ENCODE measurements around the gene UTP25.
A peak's percentile ranks its signal among the peaks of the same experiment; 100 is the strongest.

Gene UTP25

DNA sequence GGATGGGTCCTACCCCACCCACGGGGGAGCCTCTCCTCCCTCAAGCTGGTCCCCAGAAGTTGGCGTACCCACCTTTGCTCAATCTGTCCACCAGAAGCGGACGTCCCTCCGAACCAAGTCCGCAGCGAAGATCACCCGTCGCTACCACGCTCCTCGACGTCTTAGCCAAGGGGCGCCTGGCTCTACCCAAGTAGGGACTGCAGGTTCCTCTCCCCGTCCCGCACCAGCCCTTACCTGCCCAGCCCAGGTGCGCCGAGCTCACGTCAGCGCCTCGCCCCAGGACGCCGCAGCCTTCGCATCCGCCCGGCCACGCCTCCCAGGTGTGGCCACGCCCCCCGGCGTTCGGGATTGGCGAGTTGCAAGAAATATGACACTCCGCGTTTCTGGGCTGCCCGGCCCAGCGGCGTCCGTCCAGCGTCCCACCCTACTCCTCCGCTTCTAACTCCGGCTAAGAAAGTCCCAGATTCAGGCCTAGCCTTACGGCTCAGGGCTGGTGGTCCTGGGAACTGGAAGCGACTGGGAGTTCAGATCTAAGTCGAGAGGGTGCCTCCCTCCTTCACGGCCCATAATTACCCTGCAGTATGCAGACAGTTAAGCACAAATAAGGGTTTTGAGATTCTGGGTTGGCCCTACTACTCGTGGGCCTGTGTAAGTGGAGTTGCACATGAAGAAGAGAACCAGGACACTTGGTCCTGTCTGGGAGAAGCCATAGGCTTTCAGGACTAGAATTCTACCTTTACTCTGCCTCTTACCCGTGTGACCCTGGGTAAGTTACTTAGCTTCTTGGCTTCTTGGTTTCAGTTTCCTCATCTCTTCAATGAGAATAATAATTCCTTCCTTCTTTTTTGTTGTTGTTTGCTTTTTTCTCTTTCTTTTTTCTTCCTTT lies 21.7 kb upstream of the UTP25 start, which contains the start of gene IRF6:
Gene IRF6 (minus strand): TSS at position 268 of the 886 bp plus-strand sequence. CDS start 4,729 bp downstream, outside the sequence.
- DNase-seq (ENCODE audit: low read depth in 1 of 2, low spot score in 1 of 2): peak; percentile 29 to 58

DNA sequence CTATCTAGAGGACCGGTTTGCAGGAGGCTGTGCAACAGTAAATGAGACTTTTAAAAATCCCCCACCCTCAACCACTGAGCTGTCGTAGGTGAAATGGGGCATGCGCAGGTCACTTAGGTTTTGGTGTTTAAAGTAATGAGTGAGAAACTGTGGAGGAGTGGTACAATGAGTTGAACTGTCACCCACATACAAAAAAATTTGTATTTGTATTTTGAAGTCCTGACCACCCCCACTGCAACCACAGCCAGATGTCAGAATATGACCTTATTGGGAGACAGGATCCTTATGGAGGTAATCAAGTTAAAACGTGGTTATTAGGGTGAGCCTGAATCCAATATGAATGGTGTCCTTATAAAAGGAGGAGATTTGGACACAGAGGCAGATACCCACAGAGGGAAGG lies 20.3 kb upstream of the UTP25 start:
- DNase-seq (ENCODE audit: low read depth in 1 of 2, low spot score in 1 of 2): no peak

- no peak for DNase-seq (ENCODE audit: low read depth in 1 of 2, low spot score in 1 of 2)
Measured at GRCh38 chr1:209808059-209808581, 19.7 kb upstream of the UTP25 start.

DNA sequence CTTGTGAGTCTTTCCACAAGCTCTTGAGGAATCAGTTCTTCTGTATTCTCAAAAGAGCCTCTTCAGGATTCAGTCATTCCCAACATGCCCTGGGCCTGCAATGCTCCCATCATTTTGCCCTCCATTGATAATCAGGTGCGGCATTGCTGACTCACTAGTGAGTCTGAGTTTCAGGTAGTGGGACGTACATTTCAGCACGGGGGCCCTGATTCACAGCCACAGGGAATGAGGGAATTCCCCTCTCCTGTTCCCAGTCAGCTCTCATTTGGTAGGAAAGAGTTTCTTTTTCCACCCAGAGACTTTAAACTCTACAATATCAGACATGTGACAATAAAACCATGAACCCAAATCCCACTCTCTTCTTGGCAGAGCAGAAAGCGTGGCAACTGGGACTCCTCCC lies 18.2 kb upstream of the UTP25 start:
- no peak for DNase-seq (ENCODE audit: low read depth in 1 of 2, low spot score in 1 of 2)

- no peak for DNase-seq (ENCODE audit: low read depth in 1 of 2, low spot score in 1 of 2)
Measured at GRCh38 chr1:209810783-209811182, 17.0 kb upstream of the UTP25 start.

DNA sequence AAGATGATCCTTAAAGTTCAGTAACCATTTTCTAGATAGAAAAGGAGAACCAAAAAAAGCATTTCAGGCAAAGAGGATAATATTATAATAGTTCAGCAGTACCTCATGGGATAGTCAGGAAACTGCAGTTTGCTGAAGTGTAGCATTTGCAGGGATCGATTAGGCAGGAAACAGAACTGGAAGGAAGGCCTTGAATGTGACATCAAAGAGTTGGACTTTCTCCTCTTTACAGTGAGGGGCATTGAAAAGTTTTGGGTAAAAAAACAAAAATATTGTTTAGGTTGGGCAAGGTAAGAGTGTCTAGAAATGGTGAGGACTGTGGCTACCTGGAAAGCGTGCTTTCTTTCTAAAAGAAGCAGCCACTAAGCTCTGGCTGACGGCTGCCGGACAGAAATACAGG lies 13.9 kb upstream of the UTP25 start:
- no peak for DNase-seq (ENCODE audit: low read depth in 1 of 2, low spot score in 1 of 2)

- no peak for DNase-seq (ENCODE audit: low read depth in 1 of 2, low spot score in 1 of 2)
Measured at GRCh38 chr1:209815490-209815889, 12.3 kb upstream of the UTP25 start.

- DNase-seq (ENCODE audit: low read depth in 1 of 2, low spot score in 1 of 2): no peak
Measured at GRCh38 chr1:209815931-209816341, 11.8 kb upstream of the UTP25 start.

- no peak for DNase-seq (ENCODE audit: low read depth in 1 of 2, low spot score in 1 of 2)
Measured at GRCh38 chr1:209816923-209817322, 10.8 kb upstream of the UTP25 start.

DNA sequence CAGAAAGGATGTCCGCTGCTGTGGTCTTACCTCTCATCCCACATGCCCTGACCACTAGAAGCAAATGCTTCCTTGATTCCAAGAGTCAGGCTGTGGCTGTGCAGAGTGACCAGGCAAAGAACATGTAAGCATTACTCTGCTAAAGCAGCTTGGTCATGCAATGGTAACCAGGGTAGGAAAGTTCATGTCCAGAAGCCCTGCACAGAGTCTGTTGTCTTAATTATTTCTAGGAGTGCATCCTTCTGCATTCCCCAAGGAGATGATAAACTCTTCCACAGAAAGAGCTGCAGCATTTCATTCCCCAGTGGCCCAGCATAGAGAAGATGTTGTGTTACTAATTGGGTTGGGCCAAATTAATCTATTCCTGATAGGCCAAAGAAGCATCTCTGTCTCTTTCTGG lies 10.1 kb upstream of the UTP25 start:
- DNase-seq (ENCODE audit: low read depth in 1 of 2, low spot score in 1 of 2): no peak

- DNase-seq (ENCODE audit: low read depth in 1 of 2, low spot score in 1 of 2): no peak
Measured at GRCh38 chr1:209819058-209819457, 8.7 kb upstream of the UTP25 start.

- DNase-seq (ENCODE audit: low read depth in 1 of 2, low spot score in 1 of 2): no peak
Measured at GRCh38 chr1:209820986-209821385, 6.8 kb upstream of the UTP25 start.

GRCh38 chr1:209822706-209823105 lies 5.1 kb upstream of the UTP25 start:
- DNase-seq (ENCODE audit: low read depth in 1 of 2, low spot score in 1 of 2): no peak

DNA sequence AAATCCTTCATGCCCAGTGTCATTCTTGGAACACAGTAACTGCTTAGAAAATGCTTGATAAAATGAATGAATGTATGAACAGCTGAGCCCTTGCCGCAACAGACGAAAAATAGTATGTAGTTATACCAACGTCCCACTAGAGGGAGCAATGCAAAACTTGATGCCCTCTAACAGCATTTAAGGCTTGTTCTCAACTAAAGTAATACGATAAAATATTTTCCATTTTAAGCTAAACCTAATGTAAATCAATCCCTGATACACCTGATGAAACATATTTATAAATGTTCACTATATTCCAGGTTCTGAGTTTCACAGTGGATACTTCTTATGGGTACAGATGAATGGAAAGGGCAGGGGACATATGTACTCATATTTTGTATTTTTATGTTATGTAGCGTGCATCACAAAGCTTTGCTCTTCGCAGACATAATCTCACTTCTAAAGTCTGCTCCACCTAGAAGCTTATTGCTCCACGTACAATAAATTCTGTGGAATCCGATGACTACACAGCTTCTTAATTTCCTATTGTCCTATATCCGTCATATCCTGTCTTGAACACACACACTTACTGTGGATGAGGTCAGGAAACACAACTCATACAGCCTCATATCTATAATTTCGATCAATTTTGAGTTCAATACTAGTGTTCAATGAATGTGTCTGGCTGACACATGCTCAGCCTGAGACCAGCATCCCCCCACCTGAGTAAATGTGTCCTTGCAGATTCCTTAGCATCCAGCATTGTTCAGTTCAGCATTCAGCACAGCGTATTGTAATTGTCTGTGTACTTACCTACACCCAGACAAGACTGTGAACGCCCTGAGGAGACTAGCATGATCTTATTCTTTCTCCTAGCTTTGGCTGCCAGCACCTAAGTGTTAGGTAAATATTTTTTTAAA lies 4.4 kb upstream of the UTP25 start:
- no peak for DNase-seq (ENCODE audit: low read depth in 1 of 2, low spot score in 1 of 2)

GRCh38 chr1:209825591-209826434 lies 2.0 kb upstream of the UTP25 start:
- DNase-seq (ENCODE audit: low read depth in 1 of 2, low spot score in 1 of 2): no peak

DNA sequence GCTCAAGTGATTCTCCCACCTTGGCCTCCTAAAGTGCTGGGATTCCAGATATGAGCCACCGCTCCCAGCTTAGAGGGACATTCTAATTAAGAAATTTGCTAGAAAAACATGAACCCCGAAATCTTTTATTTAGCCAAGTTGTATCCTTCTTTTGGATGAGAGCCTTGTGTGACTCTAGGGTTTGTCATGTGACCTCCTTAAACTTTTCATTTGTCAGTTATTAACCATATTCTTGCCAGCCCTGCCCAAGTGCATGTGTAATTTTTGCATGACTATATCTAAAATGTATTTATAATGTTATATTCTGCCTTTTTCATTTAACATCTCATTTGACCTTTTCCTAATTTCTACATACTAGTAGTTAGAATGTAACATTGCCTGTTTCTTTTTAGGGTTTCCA lies 1.9 kb downstream of the UTP25 start:
- DNase-seq (ENCODE audit: low read depth in 1 of 2, low spot score in 1 of 2): no peak

- no peak for DNase-seq (ENCODE audit: low read depth in 1 of 2, low spot score in 1 of 2)
Measured at GRCh38 chr1:209830722-209831121, 3.0 kb downstream of the UTP25 start.

DNA sequence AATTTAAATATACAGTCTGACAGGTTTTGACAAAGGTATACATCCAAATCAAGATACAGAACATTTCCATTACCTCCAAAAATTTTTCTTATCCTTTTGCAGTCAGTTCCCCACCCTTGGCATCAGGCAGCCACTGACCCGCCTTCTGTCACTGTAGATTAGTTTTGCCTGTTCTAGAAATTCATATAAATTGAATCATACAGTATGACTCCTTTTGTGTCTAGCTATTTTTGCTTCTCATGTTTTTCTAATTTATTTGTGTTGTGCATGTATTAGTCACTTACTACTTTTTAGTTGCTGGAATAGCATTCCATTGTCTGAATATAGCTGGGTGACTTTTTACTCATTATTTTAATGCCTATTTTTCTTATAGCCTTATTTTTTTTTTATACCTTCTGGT lies 3.8 kb downstream of the UTP25 start:
- DNase-seq (ENCODE audit: low read depth in 1 of 2, low spot score in 1 of 2): no peak

DNA sequence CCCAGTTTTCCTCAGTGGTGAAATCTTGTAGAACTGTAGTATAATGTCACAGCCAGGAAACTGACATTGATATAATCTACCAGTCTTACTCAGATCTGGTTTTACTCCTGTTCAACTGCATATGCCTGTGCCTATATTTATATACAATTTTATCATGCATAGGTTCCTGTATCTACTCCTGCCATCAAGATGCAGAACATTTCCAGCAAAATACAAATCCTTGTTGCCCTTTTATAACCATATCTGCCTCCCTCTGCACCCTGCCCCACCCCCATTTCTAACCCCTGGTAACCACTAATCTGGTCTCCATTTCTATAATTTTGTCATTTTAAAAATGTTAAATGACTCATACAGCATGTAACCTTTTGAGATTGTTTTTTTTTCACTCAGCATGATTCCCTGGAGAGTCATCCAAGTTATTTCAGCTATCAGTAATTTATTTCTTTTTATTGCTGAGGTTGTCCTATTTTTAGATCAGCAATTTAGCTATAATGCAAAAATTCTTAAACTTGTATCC lies 8.1 kb downstream of the UTP25 start:
- no peak for DNase-seq (ENCODE audit: low read depth in 1 of 2, low spot score in 1 of 2)

DNA sequence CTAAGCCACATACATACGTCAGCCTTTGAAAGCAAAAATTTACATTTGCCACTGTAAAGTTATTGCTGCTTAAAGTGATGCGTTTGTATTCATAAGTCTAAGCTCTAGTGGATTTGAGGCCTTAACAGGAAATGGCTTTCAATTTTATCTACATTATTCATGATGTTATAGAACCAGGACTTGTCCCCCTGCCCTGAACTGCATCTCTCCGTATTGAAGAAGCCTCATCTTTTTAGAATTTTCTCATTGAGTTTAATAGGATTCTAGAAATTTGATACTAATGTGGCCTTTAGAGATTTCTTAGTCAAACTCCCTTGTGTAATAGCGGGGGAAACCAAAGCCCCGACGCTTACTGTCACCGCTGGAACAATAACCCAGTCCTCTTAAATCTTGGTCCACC lies 9.9 kb downstream of the UTP25 start:
- no peak for DNase-seq (ENCODE audit: low read depth in 1 of 2, low spot score in 1 of 2)

DNA sequence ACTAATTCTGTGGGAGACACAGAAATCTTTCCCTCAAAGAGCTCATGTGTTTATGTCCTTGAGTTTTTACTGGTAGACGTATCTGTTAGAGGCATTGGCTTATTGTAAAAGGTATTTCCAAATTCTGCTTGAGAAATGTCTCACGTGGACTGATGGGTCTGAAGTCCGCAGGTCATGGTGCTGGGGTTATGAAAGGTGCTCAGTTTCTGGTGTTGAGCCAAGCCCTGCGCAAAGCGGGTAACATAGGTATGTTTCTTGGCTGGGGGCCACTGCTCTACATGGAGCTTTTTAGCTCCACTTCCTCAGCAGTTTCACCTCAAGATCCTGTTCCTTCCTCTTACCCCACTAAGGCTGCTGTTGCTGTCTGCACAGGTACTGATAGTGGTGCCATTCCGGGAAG lies 10.8 kb downstream of the UTP25 start:
- no peak for DNase-seq (ENCODE audit: low read depth in 1 of 2, low spot score in 1 of 2)
